ENCODE results near the gene SMARCA2. TPM values are rescaled to one million over a fixed set of nuclear protein-coding genes. Genes with fewer than 3 reads are reported as not detected.

SMARCA2 gene
- total RNA-seq, 4 donors from 2014 or later: 76.7 to 99.0 (median 89.8) TPM

DNA sequence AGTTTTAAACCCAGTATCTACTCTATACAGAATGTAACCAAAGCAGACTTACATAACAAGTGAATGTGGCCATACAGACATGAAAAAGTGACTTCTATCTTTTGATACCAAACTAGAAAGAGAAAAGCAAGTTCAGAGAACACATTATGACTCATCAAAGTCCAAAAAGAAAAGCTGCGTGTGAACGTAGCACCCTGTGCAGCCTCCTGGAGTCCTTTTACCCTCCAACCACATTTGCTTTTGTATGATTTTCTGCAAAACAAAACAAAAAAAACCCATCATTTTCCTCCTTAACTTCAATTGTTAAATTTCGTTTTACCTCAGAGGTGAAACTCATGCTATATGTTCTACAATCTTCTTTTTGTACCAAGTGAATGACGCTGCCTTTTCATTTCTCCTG, 2.8 kb upstream of the SMARCA2 start:
- intact Hi-C loops (cut with DNase I): loop anchor here (10.0 kb wide), 2 partner anchors 112 to 802 kb away; no protein-coding TSS in a partner anchor
- 94% methylated on average over 4 of the region's 4 CpGs for WGBS

GRCh38 chr9:2013743-2014475, 1.2 kb upstream of the SMARCA2 start:
- peak in 1 of 2 donors; percentile 38 for TF ChIP-seq POLR2AphosphoS5 (IDR thresholded peaks at IDR 0.05)
- TF ChIP-seq EP300 (IDR thresholded peaks at IDR 0.05): no peak
- TF ChIP-seq CTCF (IDR thresholded peaks at IDR 0.05): no peak
- TF ChIP-seq POLR2A (IDR thresholded peaks at IDR 0.05; ENCODE audit: low read depth): no peak
- peaks cover 18 to 23% (median 20%) of the 10 kb centered on the region in 4 donors for H3K4me1 ChIP-seq
- peak overlapping the region; percentile 95 to 100 (median 98) for H3K27ac ChIP-seq (replicated peaks in 1 of 4)
- H3K9me3 ChIP-seq: no peaks in the 10 kb centered on the region
- 14% methylated on average over 13 of the region's 13 CpGs for WGBS
- no peaks in the 10 kb centered on the region for H3K27me3 ChIP-seq
- H3K36me3 ChIP-seq: no peaks in the 10 kb centered on the region
- no peak for DNase-seq (ENCODE audit: extremely low spot score)
- intact Hi-C loops (cut with DNase I): loop anchor here (10.0 kb wide), 2 partner anchors 111 to 801 kb away; no protein-coding TSS in a partner anchor
- peak overlapping the region; percentile 83 to 95 (median 88) for H3K4me3 ChIP-seq

More for the DNA sequence above, 2.8 kb upstream of the SMARCA2 start:
- TF ChIP-seq EP300 (IDR thresholded peaks at IDR 0.05): no peak
- TF ChIP-seq POLR2A (IDR thresholded peaks at IDR 0.05; ENCODE audit: low read depth): no peak
- no peak for TF ChIP-seq POLR2AphosphoS5 (IDR thresholded peaks at IDR 0.05)
- no peak for TF ChIP-seq CTCF (IDR thresholded peaks at IDR 0.05)
- no peaks in the 10 kb centered on the region for H3K27me3 ChIP-seq
- H3K36me3 ChIP-seq: no peaks in the 10 kb centered on the region
- no peak overlapping the region for H3K27ac ChIP-seq (replicated peaks in 1 of 4)
- no peak for DNase-seq (ENCODE audit: extremely low spot score)
- H3K4me1 ChIP-seq: peaks cover 10 to 13% (median 12%) of the 10 kb centered on the region in 4 donors
- H3K9me3 ChIP-seq: no peaks in the 10 kb centered on the region
- H3K4me3 ChIP-seq: no peak overlapping the region

GRCh38 chr9:2015581-2016407, 647 bp downstream of the SMARCA2 start:
- H3K9me3 ChIP-seq: no peaks in the 10 kb centered on the region
- peak overlapping the region; percentile 95 to 100 (median 98) for H3K27ac ChIP-seq (replicated peaks in 1 of 4)
- no peaks in the 10 kb centered on the region for H3K36me3 ChIP-seq
- H3K4me1 ChIP-seq: peaks cover 30 to 42% (median 39%) of the 10 kb centered on the region in 4 donors
- H3K27me3 ChIP-seq: no peaks in the 10 kb centered on the region
- TF ChIP-seq POLR2AphosphoS5 (IDR thresholded peaks at IDR 0.05) (no peak), EP300 (IDR thresholded peaks at IDR 0.05) (no peak), POLR2A (IDR thresholded peaks at IDR 0.05; ENCODE audit: low read depth) (no peak), CTCF (IDR thresholded peaks at IDR 0.05) (no peak)
- WGBS: under 1% methylated on average over 14 of the region's 59 CpGs
- intact Hi-C loops (cut with DNase I): loop anchor here (5.0 to 10.0 kb wide), 3 partner anchors 37 to 799 kb away; no protein-coding TSS in a partner anchor
- no peak for DNase-seq (ENCODE audit: extremely low spot score)
- H3K4me3 ChIP-seq: peak overlapping the region; percentile 83 to 95 (median 88)

DNA sequence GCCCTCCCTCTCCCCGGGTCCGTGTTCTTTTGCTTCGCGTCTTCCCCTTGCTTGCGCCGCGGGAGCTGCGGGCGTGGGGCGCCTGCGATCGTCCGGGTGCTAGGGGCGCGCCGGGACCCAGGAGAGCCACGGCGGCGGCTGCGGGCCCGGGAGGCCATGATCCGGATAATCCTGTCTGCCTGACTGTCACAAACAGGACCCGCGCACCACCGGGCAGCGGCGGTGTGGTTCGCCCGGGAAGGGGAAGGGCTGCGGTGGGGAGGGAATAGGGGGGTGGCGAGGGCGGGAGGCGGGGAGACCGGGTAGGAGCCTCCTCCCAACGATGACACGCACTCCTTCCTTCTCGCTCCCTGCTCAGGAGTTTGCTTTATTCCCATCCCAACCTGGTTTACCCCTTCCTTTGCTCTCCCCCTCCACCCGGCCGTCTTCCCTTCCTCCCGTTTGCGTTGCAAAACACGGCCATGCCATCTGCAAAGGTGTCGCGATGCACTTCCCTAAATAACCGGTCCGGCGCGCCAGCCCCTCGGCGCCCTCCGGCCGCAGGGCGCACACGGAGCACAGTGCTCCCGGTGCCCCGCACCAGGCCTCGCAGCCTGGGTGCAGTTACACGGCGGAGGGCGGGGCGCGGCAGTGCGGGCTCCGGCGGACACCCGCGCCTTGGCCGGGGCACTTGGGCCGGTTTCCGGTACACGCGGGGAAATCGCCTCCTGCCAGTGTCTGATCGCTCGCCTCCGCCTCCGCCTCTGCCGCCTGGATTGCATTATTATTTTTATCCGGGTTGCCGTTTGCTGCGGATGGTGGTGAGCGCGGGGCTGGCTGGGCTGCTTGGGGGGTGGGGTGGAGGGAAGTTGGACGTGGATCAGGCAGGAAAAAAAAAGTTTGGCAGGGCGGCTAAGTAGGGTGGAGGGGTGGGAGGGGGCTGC, 1.5 kb downstream of the SMARCA2 start:
- Histone ChIP-seq H3K9me3 (no peaks in the 10 kb centered on the region), H3K4me1 (peaks cover 34 to 50% (median 45%) of the 10 kb centered on the region in 4 donors), H3K36me3 (no peaks in the 10 kb centered on the region), H3K4me3 (peak overlapping the region; percentile 83 to 95 (median 88)), H3K27me3 (no peaks in the 10 kb centered on the region), H3K27ac (replicated peaks in 1 of 4) (peak overlapping the region; percentile 95 to 100 (median 98))
- TF ChIP-seq POLR2A (IDR thresholded peaks at IDR 0.05; ENCODE audit: low read depth) (peak; percentile 50), CTCF (IDR thresholded peaks at IDR 0.05) (peak in 1 of 3 experiments; percentile 12), EP300 (IDR thresholded peaks at IDR 0.05) (no peak), POLR2AphosphoS5 (IDR thresholded peaks at IDR 0.05) (peak; percentile 75 to 92)
- intact Hi-C loops (cut with DNase I): loop anchor here (5.0 to 10.0 kb wide), 3 partner anchors 36 to 798 kb away; no protein-coding TSS in a partner anchor
- 0% methylated on average over 47 of the region's 85 CpGs for WGBS
- DNase-seq (ENCODE audit: extremely low spot score): peak; percentile 93

Measured in esophagus muscularis mucosa (tissue), 4 donors.